Measurements from ENCODE around the gene CISD1.

Gene CISD1

GRCh38 chr10:58311026-58311425, 42.1 kb downstream of the CISD1 start:
- no peak for DNase-seq (ENCODE audit: low spot score)

GRCh38 chr10:58316874-58317273, 47.9 kb downstream of the CISD1 start:
- DNase-seq (ENCODE audit: low spot score) = no peak

- DNase-seq (ENCODE audit: low spot score) = no peak
Measured at GRCh38 chr10:58318346-58318745, 49.4 kb downstream of the CISD1 start.

GRCh38 chr10:58319599-58319998, 50.6 kb downstream of the CISD1 start:
- no peak for DNase-seq (ENCODE audit: low spot score)

- DNase-seq (ENCODE audit: low spot score) = no peak
Measured at GRCh38 chr10:58320351-58321049, 51.5 kb downstream of the CISD1 start.

- no peak for DNase-seq (ENCODE audit: low spot score)
Measured at GRCh38 chr10:58322072-58322834, 53.3 kb downstream of the CISD1 start.

GRCh38 chr10:58322835-58323209, 53.9 kb downstream of the CISD1 start:
- DNase-seq (ENCODE audit: low spot score) = no peak

- no peak for DNase-seq (ENCODE audit: low spot score)
Measured at GRCh38 chr10:58326967-58327381, 58.0 kb downstream of the CISD1 start.

- DNase-seq (ENCODE audit: low spot score) = no peak
Measured at GRCh38 chr10:58328233-58328632, 59.3 kb downstream of the CISD1 start.

GRCh38 chr10:58330431-58330830, 61.5 kb downstream of the CISD1 start:
- DNase-seq (ENCODE audit: low spot score) = no peak

GRCh38 chr10:58331646-58332045, 62.7 kb downstream of the CISD1 start:
- DNase-seq (ENCODE audit: low spot score) = no peak

- peak; percentile 51 for DNase-seq (ENCODE audit: low spot score)
Measured at GRCh38 chr10:58334817-58335305, 65.9 kb downstream of the CISD1 start, which contains the start of gene UBE2D1. Gene UBE2D1, plus strand, starts transcription at chr10:58335006. Its CDS starts 196 bp downstream, at chr10:58335202.

GRCh38 chr10:58335306-58336005, 66.5 kb downstream of the CISD1 start:
- no peak for DNase-seq (ENCODE audit: low spot score)

GRCh38 chr10:58336242-58336641, 67.3 kb downstream of the CISD1 start:
- no peak for DNase-seq (ENCODE audit: low spot score)

All from hematopoietic multipotent progenitor cell treated with erythropoietin and hydrocortisone succinate and interleukin-3 and kit ligand, for 15 days (in vitro differentiated cells).